NOMO-1 treated with dmso at 0.1 percent for 144 hours (cell line): ENCODE measurements around the gene BCL2.
"Not testable (repeated sequence)": the region's sequence is repeated elsewhere in the genome, so short reads cannot be mapped to it uniquely, and the experiment has no call there.

Experiments
- DNase-seq: peaks from one replicate; lab custom pipeline; 2025; ENCODE audit not compliant: unreplicated experiment; lab: John Stamatoyannopoulos, UW

BCL2 gene

DNA sequence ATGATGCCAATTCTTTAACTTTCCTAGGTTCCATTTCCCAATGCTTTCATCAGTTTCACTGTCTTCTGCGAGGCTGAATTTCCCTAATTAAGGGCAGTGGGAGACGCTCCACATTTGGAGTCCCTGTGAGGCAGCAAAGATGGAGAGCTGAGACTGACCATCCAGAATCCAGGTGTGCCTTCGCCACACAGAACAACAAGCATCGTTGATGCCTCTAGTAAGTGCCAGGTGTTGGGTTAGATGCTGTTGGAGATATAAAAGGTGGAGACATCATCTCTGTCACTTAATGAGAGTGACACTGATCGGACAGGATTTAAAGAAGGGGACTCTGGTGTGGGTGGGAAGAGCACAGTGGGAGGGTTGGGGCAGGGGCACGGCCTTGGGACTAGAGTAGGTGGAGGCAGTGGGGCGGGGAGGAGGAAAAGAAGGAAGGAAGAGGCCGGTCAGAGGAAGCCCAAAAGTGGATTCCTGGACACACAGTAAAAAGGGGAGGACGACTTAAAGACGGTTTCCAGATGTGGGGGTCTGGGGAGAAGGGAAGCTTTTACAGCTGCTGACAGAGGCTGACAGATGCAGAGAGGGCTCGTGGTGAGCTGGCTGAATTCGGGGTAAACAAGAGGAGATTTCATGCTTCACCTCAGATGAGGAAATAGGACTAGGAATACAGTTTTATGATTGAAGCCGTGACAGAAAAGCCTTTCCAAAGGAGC lies 113.0 kb downstream of the BCL2 start:
- DNase-seq = no peak

DNA sequence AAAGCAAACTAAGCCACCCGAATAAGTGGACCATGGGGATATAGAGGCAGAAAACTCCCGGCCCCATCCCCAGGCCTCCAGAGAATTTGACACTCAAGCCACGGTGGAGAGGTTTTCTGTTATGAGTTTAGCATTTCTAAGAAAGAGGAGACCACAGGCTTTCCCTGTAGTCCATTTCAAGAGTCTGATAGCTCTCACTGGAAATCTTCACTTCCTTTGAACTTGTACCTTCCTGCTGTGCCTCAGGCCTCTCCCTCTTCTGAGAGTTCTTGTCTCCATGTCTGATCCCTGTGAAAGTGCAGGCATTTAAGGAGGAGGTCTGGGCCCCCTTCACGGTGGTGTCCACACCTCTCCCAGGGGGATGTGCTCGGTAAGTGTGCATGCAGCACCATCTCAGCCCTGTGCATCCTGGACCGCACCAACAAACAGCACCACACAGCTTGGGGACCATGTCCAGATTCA lies 113.7 kb downstream of the BCL2 start:
- DNase-seq = no peak

DNA sequence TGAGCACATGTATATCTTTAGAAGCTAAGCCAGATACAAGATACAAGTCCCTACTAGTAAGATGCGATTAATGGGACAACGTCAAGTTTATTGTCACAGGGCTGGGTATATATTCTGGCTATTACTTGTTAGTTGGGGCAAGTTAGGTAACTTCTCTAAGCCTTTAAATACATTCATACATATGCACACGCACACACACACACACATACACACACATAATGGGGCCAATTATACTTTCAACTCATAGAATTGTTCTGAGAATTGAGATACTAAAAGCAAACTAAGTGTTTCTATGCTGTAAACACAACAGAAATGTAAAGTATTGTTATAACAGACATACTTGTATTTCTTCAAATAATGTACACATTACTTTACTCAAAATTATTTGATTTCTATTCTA lies 116.1 kb downstream of the BCL2 start:
- DNase-seq = no peak

- DNase-seq = no peak
Observed at GRCh38 chr18:63202828-63203227, 116.7 kb downstream of the BCL2 start.

GRCh38 chr18:63201456-63201855 lies 118.1 kb downstream of the BCL2 start:
- DNase-seq = not testable (repeated sequence)

GRCh38 chr18:63199743-63200241 lies 119.8 kb downstream of the BCL2 start:
- no peak for DNase-seq

DNA sequence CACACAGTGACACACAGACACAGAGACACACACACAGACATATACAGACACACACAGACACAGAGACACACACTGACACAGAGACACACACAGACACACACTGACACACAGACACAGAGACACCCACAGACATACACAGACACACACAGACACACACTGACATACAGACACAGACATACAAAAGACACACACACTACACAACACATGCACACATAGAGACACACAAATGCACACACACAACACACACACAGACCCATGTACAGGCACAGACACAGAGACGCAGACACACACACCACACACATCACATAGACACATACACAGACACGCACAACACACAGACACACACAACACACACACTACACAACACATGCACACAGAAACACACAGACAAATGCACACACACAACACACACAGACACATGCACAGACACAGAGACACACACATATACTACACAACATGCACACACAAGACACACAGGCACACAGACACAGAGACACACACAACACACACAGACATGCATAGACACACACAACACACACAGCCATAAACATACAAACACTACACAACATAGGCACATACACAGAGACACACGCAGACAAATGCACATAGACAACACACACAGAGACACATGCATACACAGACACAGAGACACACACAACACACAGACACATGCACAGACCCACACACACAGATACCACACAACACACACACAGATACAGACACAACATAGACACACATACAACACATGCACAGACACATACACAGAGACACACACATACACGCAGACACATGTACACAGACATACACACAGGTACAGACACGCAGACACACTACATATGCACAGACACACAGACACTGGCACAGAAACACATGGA lies 120.5 kb downstream of the BCL2 start:
- DNase-seq = no peak

DNA sequence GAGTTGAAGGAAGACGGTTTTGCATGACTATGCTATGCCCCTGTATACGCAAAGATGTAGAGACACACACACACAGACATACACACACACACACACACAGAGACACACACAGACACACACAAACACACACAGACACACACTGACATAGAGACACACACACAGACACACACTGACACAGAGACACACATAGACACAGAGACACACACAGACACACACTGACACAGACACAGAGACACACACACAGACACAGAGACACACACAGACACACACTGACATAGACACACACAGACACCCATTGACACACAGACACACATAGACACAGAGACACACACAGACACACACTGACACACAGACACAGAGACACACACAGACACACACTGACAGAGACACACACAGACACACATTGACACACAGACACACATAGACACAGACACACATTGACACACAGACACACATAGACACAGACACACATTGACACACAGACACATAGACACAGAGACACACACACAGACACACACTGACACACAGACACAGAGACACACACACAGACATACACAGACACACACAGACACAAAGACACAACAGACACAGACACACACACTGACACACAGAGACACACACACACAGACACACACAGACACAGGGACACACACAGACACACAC lies 121.3 kb downstream of the BCL2 start:
- DNase-seq = no peak

- DNase-seq = peak; percentile 8
Observed at GRCh38 chr18:63197246-63197869, 122.2 kb downstream of the BCL2 start.

DNA sequence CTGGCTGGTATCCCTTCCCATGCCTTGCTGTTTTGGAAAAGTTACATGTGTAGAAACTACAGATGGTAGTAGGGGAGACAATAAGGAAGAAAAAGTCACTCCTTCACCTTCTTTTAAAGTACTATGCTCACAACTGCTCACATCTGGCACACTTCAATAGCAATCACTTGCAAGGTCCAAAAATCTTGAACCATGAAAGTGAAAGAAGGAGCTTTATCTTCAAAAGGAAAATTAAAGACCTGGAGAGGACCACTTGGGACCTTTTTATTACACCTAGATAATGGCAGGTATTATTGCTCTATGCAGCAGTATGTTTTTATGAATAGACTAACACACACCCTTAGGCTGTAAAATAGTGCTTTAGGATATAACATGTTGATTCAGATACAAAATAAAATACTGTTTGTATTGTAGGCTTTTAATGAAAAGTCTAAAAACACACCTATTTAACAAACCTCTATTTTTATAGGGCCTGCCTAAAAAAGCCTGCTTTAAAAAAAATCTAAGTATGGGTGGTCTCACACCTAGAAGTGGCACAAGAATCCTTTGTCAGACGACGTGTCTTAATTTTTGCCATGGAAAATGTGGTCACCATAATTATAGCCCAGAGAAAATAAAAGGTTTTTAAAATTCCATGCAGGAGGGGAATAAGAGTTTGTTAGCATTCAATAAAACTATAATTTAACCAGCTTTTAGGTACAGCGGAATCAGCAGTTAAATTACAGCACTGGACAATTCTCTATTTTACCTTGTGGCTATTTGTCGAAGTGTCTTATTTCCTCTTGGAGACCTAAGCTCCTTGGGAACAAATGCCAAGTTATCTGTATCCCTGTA lies 124.0 kb downstream of the BCL2 start:
- no peak for DNase-seq

GRCh38 chr18:63192885-63193349 lies 126.7 kb downstream of the BCL2 start:
- DNase-seq = peak; percentile 44

DNA sequence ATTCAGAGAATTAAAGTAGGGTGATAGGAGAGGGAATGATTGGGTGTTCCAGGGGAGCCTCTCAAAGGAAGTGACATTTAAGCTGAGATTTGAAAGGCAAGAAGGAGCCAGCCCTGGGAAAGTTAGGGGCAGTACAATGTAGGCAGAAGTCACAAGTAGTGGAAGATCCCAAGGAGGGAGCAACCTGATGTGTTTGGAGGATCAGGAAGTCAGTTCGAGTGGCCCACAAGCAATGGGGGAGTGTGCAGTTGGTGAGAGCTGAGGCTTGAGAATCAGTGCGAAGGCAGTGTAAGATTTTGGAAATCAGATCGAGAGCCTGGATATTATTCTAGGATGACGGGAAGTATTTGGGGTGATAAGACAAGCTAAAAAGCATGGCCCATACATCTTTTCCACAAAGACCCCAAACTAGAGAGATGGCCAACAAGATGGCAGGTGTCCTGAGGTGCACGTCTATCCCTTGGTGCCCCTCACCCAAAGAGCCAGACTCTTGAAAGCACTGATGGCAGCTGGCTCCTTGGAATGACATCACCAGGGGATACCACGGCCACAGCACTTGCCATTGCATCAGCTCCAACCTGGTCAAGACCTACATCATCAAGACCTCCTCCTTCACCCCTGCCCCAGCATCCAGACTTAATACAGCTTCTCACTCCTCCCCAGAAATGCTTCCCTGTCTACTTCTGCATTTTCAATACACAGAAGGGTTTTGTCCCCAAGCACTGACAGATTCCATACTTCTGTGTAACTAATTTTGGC lies 127.3 kb downstream of the BCL2 start:
- DNase-seq = peak; percentile 46

DNA sequence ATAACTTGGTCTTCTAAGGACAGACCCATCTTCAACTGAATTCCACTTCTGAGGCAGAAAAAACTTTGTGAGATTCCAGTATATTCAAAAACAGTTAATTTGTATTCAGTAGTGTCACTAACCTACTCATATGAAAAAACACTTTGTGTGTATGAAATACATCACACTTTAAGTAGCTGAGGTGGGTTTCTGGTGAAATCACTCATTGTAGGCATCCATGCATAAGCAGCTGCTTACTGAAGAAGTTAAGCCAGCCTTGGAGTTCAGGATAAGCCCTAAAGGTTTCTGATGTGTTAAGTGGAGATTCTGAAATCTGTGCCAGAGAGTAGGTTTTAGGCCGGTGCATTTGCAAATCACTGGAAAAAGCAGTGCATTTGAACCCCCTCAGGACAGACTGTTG lies 128.2 kb downstream of the BCL2 start:
- no peak for DNase-seq

DNA sequence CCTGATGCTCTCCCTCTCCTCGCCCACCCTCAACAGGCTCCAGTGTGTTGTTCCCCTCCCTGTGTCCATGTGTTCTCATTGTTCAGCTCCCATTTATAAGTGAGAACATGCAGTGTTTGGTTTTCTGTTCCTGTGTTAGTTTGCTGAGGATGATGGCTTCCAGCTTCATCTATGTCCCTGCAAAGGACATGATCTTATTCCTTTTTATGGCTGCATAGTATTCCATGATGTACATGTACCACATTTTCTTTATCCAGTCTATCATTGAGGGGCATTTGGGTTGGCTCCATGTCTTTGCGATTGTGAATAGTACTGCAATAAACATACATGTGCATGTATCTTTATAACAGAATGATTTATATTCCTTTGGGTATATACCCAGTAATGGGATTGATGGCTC lies 128.7 kb downstream of the BCL2 start:
- DNase-seq = not testable (repeated sequence)

DNA sequence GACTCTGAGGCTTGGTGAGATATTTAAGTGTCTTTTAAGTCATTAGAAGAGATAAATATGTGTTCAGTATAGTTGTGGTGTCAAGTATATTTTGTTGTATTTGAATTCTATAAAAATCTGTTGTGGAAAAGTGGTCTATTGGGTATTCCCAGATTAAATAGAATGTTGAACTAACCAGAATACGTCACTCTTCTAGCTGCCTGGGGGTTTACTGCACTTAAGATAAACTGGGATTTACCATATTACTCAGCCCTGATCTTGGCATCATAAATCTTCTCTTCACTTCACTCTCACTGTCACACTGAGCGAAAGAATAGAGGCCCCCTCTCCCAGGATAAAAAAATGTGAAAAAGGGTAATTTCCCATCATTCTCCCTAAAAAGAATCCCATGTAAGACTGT lies 129.8 kb downstream of the BCL2 start:
- no peak for DNase-seq

DNA sequence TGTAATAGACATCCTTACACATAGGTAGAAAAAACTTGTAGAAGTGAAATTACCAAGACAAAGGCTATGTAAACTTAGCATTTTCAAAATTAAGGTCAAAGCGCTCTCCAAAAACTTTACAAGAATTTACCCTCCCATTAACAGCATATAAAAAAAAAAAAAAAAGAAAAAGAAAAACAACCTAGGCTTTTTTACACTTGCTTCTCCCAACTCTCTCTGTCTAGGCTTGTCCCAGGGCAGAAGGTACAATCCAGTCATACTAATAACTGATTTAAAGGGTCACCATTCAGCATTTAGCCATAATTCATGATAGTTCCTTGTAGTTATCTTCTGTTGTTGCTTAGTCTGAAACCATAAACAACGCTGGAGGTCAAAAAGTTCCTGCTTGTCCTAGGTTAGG lies 130.5 kb downstream of the BCL2 start:
- no peak for DNase-seq

DNA sequence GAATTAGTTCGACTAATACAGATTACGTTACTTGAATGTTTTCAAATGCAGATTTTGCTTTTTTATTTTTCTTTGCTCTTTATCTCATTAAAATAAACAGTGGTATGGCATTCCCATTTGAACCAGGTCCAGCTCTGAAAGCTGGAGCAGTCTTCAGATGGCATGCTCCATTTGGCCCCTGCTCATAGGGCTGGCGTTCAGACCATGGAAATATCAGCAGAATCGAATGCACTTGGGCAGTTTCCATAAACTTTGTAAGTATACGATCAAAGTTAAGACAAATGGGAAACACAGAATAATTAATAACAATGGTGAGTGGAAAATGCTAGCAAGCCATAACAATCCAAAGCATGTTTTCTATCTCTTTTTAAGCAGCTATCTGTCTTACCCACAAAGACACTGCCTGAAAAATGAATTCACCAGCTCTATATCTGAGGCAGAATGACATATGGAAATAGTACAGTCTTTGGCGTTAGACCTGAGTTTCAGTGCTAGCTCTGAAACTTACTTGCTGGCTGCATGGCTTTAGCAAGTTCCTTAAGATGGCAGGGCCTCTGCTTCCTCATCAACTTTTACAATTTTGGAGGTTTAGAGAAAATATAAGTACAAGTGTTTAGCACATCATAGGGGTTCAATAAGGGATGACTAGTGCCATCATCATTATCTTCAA lies 131.6 kb downstream of the BCL2 start:
- no peak for DNase-seq

- no peak for DNase-seq
Observed at GRCh38 chr18:63187223-63187574, 132.4 kb downstream of the BCL2 start.
